Cardiac atrium fibroblast (primary cell): ENCODE data around the gene HLF. TPM values are rescaled to one million over a fixed set of nuclear protein-coding genes. Genes with fewer than 3 reads are reported as not detected.

Source experiments
- total RNA-seq: library from RNA; depleted of rRNA; stranded (reverse); fragments of >200 nt; gene quantifications from 2 replicates; pipeline ENCODE4 v1.2.3, GENCODE V29; 2015

The HLF gene
- total RNA-seq, result 0.16 TPM in 1 of 2 replicates, not detected in the other

GRCh38 chr17:55264645-55265298 lies at the start of gene HLF:
HLF (plus strand) TSS chr17:55264960; CDS start chr17:55265485, 525 bp downstream.

Other genes with a start within 250 kb of the HLF start
- gene MMD, start 156.9 kb downstream of the HLF start, total RNA-seq, result 25.1 and 34.8 TPM in 2 replicates
- gene SMIM36, start 246.5 kb downstream of the HLF start, total RNA-seq, result not detected in 2 replicates